ENCODE results near the gene CDK5RAP2. TPM values are rescaled to one million over a fixed set of nuclear protein-coding genes. Genes with fewer than 3 reads are reported as not detected.
"Not testable (repeated sequence)": the region's sequence is repeated elsewhere in the genome, so short reads cannot be mapped to it uniquely, and the experiment has no call there.

CDK5RAP2 gene
- total RNA-seq, 6 experiments from 2014 or later, result 25.9 to 61.6 (median 34.7) TPM

GRCh38 chr9:120500733-120501132, 79.2 kb downstream of the CDK5RAP2 start:
- no peaks in the 10 kb centered on the region for H3K4me1 ChIP-seq
- H3K27ac ChIP-seq, result no peak overlapping the region
- ATAC-seq (no peak), DNase-seq (no peak)
- intact Hi-C loops (cut with DNase I), result no loop called here
- H3K4me3 ChIP-seq, result no peak overlapping the region
- no peak for TF ChIP-seq CTCF (IDR thresholded peaks at IDR 0.05)
- TF ChIP-seq POLR2A (IDR thresholded peaks at IDR 0.05), result no peak
- 94% methylated on average over 3 of the region's 5 CpGs for WGBS (ENCODE audit: insufficient coverage, low coverage, low lambda C conversion rate, missing lambda C conversion rate)
- H3K9me3 ChIP-seq, result no peaks in the 10 kb centered on the region
- no peaks in the 10 kb centered on the region for H3K36me3 ChIP-seq
- H3K27me3 ChIP-seq, result no peaks in the 10 kb centered on the region

- H3K36me3 ChIP-seq; H3K27me3 ChIP-seq; DNase-seq; intact Hi-C loops (cut with DNase I); ATAC-seq; H3K9me3 ChIP-seq; H3K4me1 ChIP-seq; H3K27ac ChIP-seq; H3K4me3 ChIP-seq: not testable (repeated sequence)
- WGBS (ENCODE audit: insufficient coverage, low coverage, low lambda C conversion rate, missing lambda C conversion rate), result 96% methylated on average over 5 of the region's 5 CpGs
These were observed 82.1 kb downstream of the CDK5RAP2 start for GRCh38 chr9:120497865-120498264.

GRCh38 chr9:120496438-120496837, 83.5 kb downstream of the CDK5RAP2 start:
- WGBS (ENCODE audit: insufficient coverage, low coverage, low lambda C conversion rate, missing lambda C conversion rate), result no CpG with 5 or more reads among the region's 37 CpGs
- H3K4me1 ChIP-seq; H3K27me3 ChIP-seq; H3K27ac ChIP-seq; ATAC-seq; H3K9me3 ChIP-seq; DNase-seq; H3K4me3 ChIP-seq; H3K36me3 ChIP-seq; intact Hi-C loops (cut with DNase I): not testable (repeated sequence)

GRCh38 chr9:120490888-120491595, 88.9 kb downstream of the CDK5RAP2 start:
- intact Hi-C loops (cut with DNase I), result no loop called here
- Histone ChIP-seq H3K9me3 (no peaks in the 10 kb centered on the region), H3K27me3 (no peaks in the 10 kb centered on the region), H3K36me3 (peaks cover 0 to 2% (median 0%) of the 10 kb centered on the region in 4 donors), H3K4me1 (peaks cover 0 to 15% (median 0%) of the 10 kb centered on the region in 4 donors), H3K27ac (peak overlapping the region in 2 of 3 donors; percentile 4 to 26), H3K4me3 (no peak overlapping the region)
- DNase-seq (no peak), ATAC-seq (peak; percentile 49 to 79 (median 65))
- no peak for TF ChIP-seq CTCF (IDR thresholded peaks at IDR 0.05)
- no peak for TF ChIP-seq POLR2A (IDR thresholded peaks at IDR 0.05)
- WGBS (ENCODE audit: insufficient coverage, low coverage, low lambda C conversion rate, missing lambda C conversion rate), result 23% methylated on average over 5 of the region's 5 CpGs

- H3K27me3 ChIP-seq, result no peaks in the 10 kb centered on the region
- H3K4me3 ChIP-seq, result no peak overlapping the region
- H3K9me3 ChIP-seq, result no peaks in the 10 kb centered on the region
- intact Hi-C loops (cut with DNase I), result no loop called here
- ATAC-seq (no peak), DNase-seq (no peak)
- H3K4me1 ChIP-seq, result peaks cover 0 to 21% (median 0%) of the 10 kb centered on the region in 4 donors
- no peak for TF ChIP-seq POLR2A (IDR thresholded peaks at IDR 0.05)
- TF ChIP-seq CTCF (IDR thresholded peaks at IDR 0.05), result no peak
- 64% methylated on average over 6 of the region's 6 CpGs for WGBS (ENCODE audit: insufficient coverage, low coverage, low lambda C conversion rate, missing lambda C conversion rate)
- H3K36me3 ChIP-seq, result no peaks in the 10 kb centered on the region
- peak overlapping the region in 1 of 3 donors; percentile 49 for H3K27ac ChIP-seq
These were observed 93.1 kb downstream of the CDK5RAP2 start for GRCh38 chr9:120486835-120487234.
